ENCODE results near the gene RPL39L. TPM values are rescaled to one million over a fixed set of nuclear protein-coding genes. Genes with fewer than 3 reads are reported as not detected.

RPL39L gene
- total and polyA plus RNA-seq, 2 of the 4 experiments (the other 2 are of a cell fraction): 18.1 to 34.6 TPM

DNA sequence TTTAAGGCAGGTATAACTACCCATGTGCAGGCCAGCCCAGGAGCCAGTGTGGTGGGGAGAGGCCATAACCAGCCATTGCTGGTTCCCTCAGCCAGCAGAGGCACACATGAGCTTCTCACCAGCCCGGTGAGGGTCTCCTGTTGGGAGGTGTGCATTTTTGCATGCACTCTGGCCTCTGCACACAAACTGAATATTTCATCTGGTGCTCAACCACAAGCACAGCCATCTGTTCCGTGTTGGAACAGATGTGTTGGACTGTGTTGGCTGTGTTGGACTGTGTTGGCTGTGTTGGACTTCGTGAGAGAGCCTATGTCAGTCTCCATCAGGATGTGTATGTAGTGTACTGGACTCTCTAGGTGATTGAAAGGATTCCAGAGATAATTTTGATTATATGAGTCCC, 67.2 kb downstream of the RPL39L start:
- in situ Hi-C loops (cut with MboI; ENCODE audit: low sequenced_read_pairs): no loop called here
- WGBS, 2 experiments (ENCODE audit: extremely low coverage in 2 of 2, insufficient read length in 1 of 2): no CpG with 5 or more reads among the region's 3 CpGs
- no peak overlapping the region for H3K4me2 ChIP-seq (ENCODE audit: low read depth, low read length)
- dilution Hi-C loops (cut with HindIII; ENCODE audit: low sequenced_read_pairs, unreplicated experiment): no loop called here
- TF ChIP-seq MXI1 (IDR thresholded peaks at IDR 0.05; ENCODE audit: borderline replicate concordance, low read depth, low read length): no peak
- TF ChIP-seq BHLHE40 (IDR thresholded peaks at IDR 0.05; ENCODE audit: low read depth, low read length): no peak
- TF ChIP-seq RAD21 (IDR thresholded peaks at IDR 0.05; ENCODE audit: low read length): no peak
- H3K18ac ChIP-seq (ENCODE audit: low read depth, low read length): no peak overlapping the region
- no peak for ATAC-seq (ENCODE audit: low read depth)
- no peaks in the 10 kb centered on the region for H3K9me1 ChIP-seq (ENCODE audit: insufficient read depth, low read length)
- no peak overlapping the region for H3K14ac ChIP-seq (replicated peaks; ENCODE audit: low read depth, low read length)
- H3K9me3 ChIP-seq (ENCODE audit: control insufficient read depth, insufficient read depth, low read length): peaks cover 3% of the 10 kb centered on the region; the same call in 1 of the 2 replicates
- H3K27ac ChIP-seq (ENCODE audit: insufficient read depth, low read length): no peak overlapping the region
- no peak overlapping the region for H3K4ac ChIP-seq (ENCODE audit: low read depth, low read length)
- H2BK20ac ChIP-seq (ENCODE audit: low read depth, low read length): no peak overlapping the region
- no peak overlapping the region for H4K8ac ChIP-seq (ENCODE audit: low read depth in 2 of 2, low read length in 2 of 2)
- H3K79me1 ChIP-seq (ENCODE audit: low read depth in 1 of 2, low read length in 2 of 2): no peaks in the 10 kb centered on the region
- no peaks in the 10 kb centered on the region for H4K20me1 ChIP-seq (ENCODE audit: insufficient read depth, low read length)
- no peak overlapping the region for H2BK5ac ChIP-seq (ENCODE audit: low read depth, low read length, poor library complexity, severe bottlenecking)
- H2BK15ac ChIP-seq (ENCODE audit: low read depth, low read length): no peak overlapping the region
- H4K5ac ChIP-seq (ENCODE audit: low read depth, low read length): no peak overlapping the region
- H3K56ac ChIP-seq (ENCODE audit: extremely low read depth, insufficient read depth, low read length): no peak overlapping the region
- H3K36me3 ChIP-seq (ENCODE audit: control insufficient read depth, insufficient read depth, low read length): no peaks in the 10 kb centered on the region; the same call in 1 of the 2 replicates
- no peaks in the 10 kb centered on the region for H3K27me3 ChIP-seq (ENCODE audit: control insufficient read depth, insufficient read depth, low read length)
- H2BK120ac ChIP-seq (ENCODE audit: low read depth, low read length): no peak overlapping the region
- H4K91ac ChIP-seq (ENCODE audit: insufficient read depth, low read depth, low read length): no peak overlapping the region
- H2AK5ac ChIP-seq (ENCODE audit: low read depth, low read length): no peak overlapping the region
- no peak overlapping the region for H2AK9ac ChIP-seq (replicated peaks; ENCODE audit: low read depth, low read length, poor library complexity)
- H2AFZ ChIP-seq (replicated peaks; ENCODE audit: low read length, poor library complexity): no peak overlapping the region
- ChIA-PET POLR2A (ENCODE audit: unreplicated experiment) (no interaction called here), CTCF (interaction anchor here (0.6 kb wide), 1 partner anchor 935 kb away, joined by 3 read pairs; no protein-coding TSS in a partner anchor)
- no peak overlapping the region for H3K9ac ChIP-seq (ENCODE audit: low read depth, low read length)
- H3K4me1 ChIP-seq (ENCODE audit: control insufficient read depth, insufficient read depth, low read length): no peaks in the 10 kb centered on the region
- no TSS peak for BruUV-seq (replicated peaks)
- H3K4me3 ChIP-seq (ENCODE audit: insufficient read depth, low read depth, low read length): no peak overlapping the region
- DNase-seq: no peak
- no peak overlapping the region for H3K23ac ChIP-seq (ENCODE audit: low read depth, low read length)
- intact Hi-C loops (cut with micrococcal nuclease): no loop called here

Other genes with a start within 250 kb of the RPL39L start
- gene ST6GAL1, start 209.0 kb downstream of the RPL39L start, total RNA-seq (2012; rRNA removed): 1.4 and 1.7 TPM in 2 replicates
- 2.5 and 2.9 TPM in 2 replicates for gene ST6GAL1, start 209.0 kb downstream of the RPL39L start, polyA plus RNA-seq (2012; rRNA removed)
- gene RTP1, start 58.0 kb upstream of the RPL39L start, total RNA-seq (2012; rRNA removed): not detected in 2 replicates
- not detected in 2 replicates for gene RTP1, start 58.0 kb upstream of the RPL39L start, polyA plus RNA-seq (2012; rRNA removed)
- gene MASP1, start 152.2 kb upstream of the RPL39L start, total RNA-seq (2012; rRNA removed): 13.1 TPM in 2 replicates
- gene MASP1, start 152.2 kb upstream of the RPL39L start, polyA plus RNA-seq (2012; rRNA removed): 14.7 and 16.2 TPM in 2 replicates
- not detected in 2 replicates for gene RTP4, start 228.9 kb upstream of the RPL39L start, total RNA-seq (2012; rRNA removed)
- not detected in 2 replicates for gene RTP4, start 228.9 kb upstream of the RPL39L start, polyA plus RNA-seq (2012; rRNA removed)

All from IMR-90 (cell line).